Panc1 (cell line): ENCODE measurements around the gene CCHCR1. TPM values are rescaled to one million over a fixed set of nuclear protein-coding genes. Genes with fewer than 3 reads are reported as not detected.

Experiments
- ATAC-seq: fragments of 200-7000 bp; cut with Tn5 transposase; 2 replicates; pipeline ENCODE4 v1.9.1; 2020; ENCODE audit warnings: mild to moderate bottlenecking, moderate library complexity
- BruUV-seq: library from RNA; stranded (reverse); fragments of 400-500 nt; replicated peaks from 2 replicates; lab custom pipeline; 2021; lab: Mats Ljungman, UMichigan
- CTCF ChIA-PET: fragments of 300-600 bp; sonication (Branson Sonifier 250); formaldehyde crosslinking; loops from one replicate; lab custom pipeline; 2022; ENCODE audit warnings: antibody characterized with exemption; lab: Charles Lee
- POLR2A ChIA-PET: fragments of 300-600 bp; sonication (Branson Sonifier 250); formaldehyde crosslinking; loops from one replicate; lab custom pipeline; 2022; ENCODE audit warnings: antibody characterized with exemption; lab: Charles Lee
- DNase-seq: peaks from one replicate; pipeline ENCODE4 v3.0.0-alpha.2; 2010; ENCODE audit warnings: low read depth, low spot score
- H3K27ac ChIP-seq: 2 replicates; pipeline ENCODE4 v1.5.1; 2011; ENCODE audit warnings: mild to moderate bottlenecking, low read length, inconsistent platforms
- H3K27me3 ChIP-seq: fragments of 200-500 bp; sonication (Bioruptor generic); 2 replicates; pipeline ENCODE4 v1.6.0; 2014; ENCODE audit warnings: low read length, inconsistent platforms; ENCODE audit not compliant: control insufficient read depth, insufficient read depth
- H3K36me3 ChIP-seq: fragments of 200-500 bp; sonication (Bioruptor generic); 2 replicates; pipeline ENCODE4 v1.5.1; 2014; ENCODE audit warnings: inconsistent platforms, mild to moderate bottlenecking, low read length, moderate library complexity; ENCODE audit not compliant: control insufficient read depth, insufficient read depth
- H3K4me1 ChIP-seq: 2 replicates; pipeline ENCODE4 v1.5.1; 2011; ENCODE audit warnings: inconsistent platforms, mild to moderate bottlenecking, low read length, moderate library complexity; ENCODE audit not compliant: control insufficient read depth, insufficient read depth
- H3K4me3 ChIP-seq, 2 experiments: 2 replicates each; pipeline ENCODE4 v1.5.1; 2011 to 2012; ENCODE audit warnings: low read depth in 2 of 2, low read length in 2 of 2, mild to moderate bottlenecking in 2 of 2, inconsistent platforms in 1 of 2, moderate library complexity in 1 of 2
- H3K9me3 ChIP-seq: fragments of 200-500 bp; sonication (Bioruptor generic); 2 replicates; pipeline ENCODE4 v1.5.1; 2014; ENCODE audit warnings: low read depth, mild to moderate bottlenecking, inconsistent platforms, low read length, moderate library complexity; ENCODE audit not compliant: control insufficient read depth, insufficient read depth
- CTCF ChIP-seq: fragments of 450-650 bp; IDR thresholded peaks from 2 replicates; pipeline ENCODE4 v1.5.1; 2017; ENCODE audit warnings: mild to moderate bottlenecking
- POLR2AphosphoS5 ChIP-seq: IDR thresholded peaks from 2 replicates; pipeline ENCODE4 v1.6.1; 2012; ENCODE audit warnings: mild to moderate bottlenecking, low read depth, low read length, moderate library complexity
- REST ChIP-seq, 2 experiments: IDR thresholded peaks; 2 replicates each; pipeline ENCODE4 v1.6.1; 2011 to 2012; ENCODE audit warnings: low read depth in 2 of 2, control low read depth in 1 of 2, low read length in 1 of 2, mild to moderate bottlenecking in 1 of 2, moderate library complexity in 1 of 2; ENCODE audit not compliant: insufficient read depth in 1 of 2
- SIN3A ChIP-seq: IDR thresholded peaks from 2 replicates; pipeline ENCODE4 v1.6.1; 2012; ENCODE audit warnings: low read depth, mild to moderate bottlenecking, low read length, moderate library complexity, borderline replicate concordance; ENCODE audit not compliant: insufficient read depth
- TCF7L2 ChIP-seq: IDR thresholded peaks from 2 replicates; pipeline ENCODE4 v1.6.1; 2011; ENCODE audit warnings: mild to moderate bottlenecking, low read depth, low read length, inconsistent platforms
- in situ Hi-C: cut with HindIII; loops from 2 replicates; pipeline ENCODE4 v1.10.0; 2016; ENCODE audit warnings: low sequenced_read_pairs, low pct_unique_long_range_greater_than_20kb
- intact Hi-C: fragments of 100-400 bp; cut with micrococcal nuclease; formaldehyde crosslinking; loops from one replicate; pipeline ENCODE4 v1.10.0; 2022; ENCODE audit not compliant: unreplicated experiment
- total RNA-seq: library from RNA; stranded (reverse); gene quantifications from one replicate; pipeline ENCODE4 v1.2.1, GENCODE V29; 2021; ENCODE audit not compliant: unreplicated experiment

Gene CCHCR1
- total RNA-seq, 1 experiment from 2014 or later = 37.1 TPM

- no peak for TF ChIP-seq CTCF
- no peak for TF ChIP-seq REST (IDR thresholded peaks at IDR 0.05; ENCODE audit: insufficient read depth in 1 of 2, low read depth in 2 of 2, low read length in 1 of 2)
- TF ChIP-seq TCF7L2 = no peak
- no peak for TF ChIP-seq SIN3A
- no peak for TF ChIP-seq POLR2AphosphoS5
- Histone ChIP-seq H3K4me1 (peaks cover 5% of the 10 kb centered on the region; the same call in 1 of the 2 replicates), H3K9me3 (no peaks in the 10 kb centered on the region), H3K27me3 (no peaks in the 10 kb centered on the region), H3K27ac (no peak overlapping the region), H3K36me3 (no peaks in the 10 kb centered on the region), H3K4me3 (no peak overlapping the region)
- ATAC-seq = no peak
- CTCF ChIA-PET = no interaction called here
- in situ Hi-C loops = no loop called here
- intact Hi-C loops = no loop called here
- no TSS peak for BruUV-seq
- POLR2A ChIA-PET = no interaction called here
- no peak for DNase-seq
These were observed 59.1 kb downstream of the CCHCR1 start for GRCh38 chr6:31098449-31098938.

- ATAC-seq (no peak), DNase-seq (no peak)
- Histone ChIP-seq H3K4me1 (peaks cover 5% of the 10 kb centered on the region; the same call in 1 of the 2 replicates), H3K4me3 (no peak overlapping the region), H3K36me3 (no peaks in the 10 kb centered on the region), H3K9me3 (no peaks in the 10 kb centered on the region), H3K27ac (no peak overlapping the region), H3K27me3 (no peaks in the 10 kb centered on the region)
- in situ Hi-C loops (no loop called here), intact Hi-C loops (no loop called here)
- CTCF ChIA-PET = no interaction called here
- no TSS peak for BruUV-seq
- POLR2A ChIA-PET = no interaction called here
- TF ChIP-seq POLR2AphosphoS5 = no peak
- TF ChIP-seq REST (IDR thresholded peaks at IDR 0.05; ENCODE audit: insufficient read depth in 1 of 2, low read depth in 2 of 2, low read length in 1 of 2) = no peak
- TF ChIP-seq TCF7L2 = no peak
- TF ChIP-seq CTCF = no peak
- no peak for TF ChIP-seq SIN3A
These were observed 60.9 kb downstream of the CCHCR1 start for GRCh38 chr6:31096656-31097055.
